HG03280 (cell line): Measurements from ENCODE around the gene ANKRD13B.
"Not testable (repeated sequence)": the region's sequence is repeated elsewhere in the genome, so short reads cannot be mapped to it uniquely, and the experiment has no call there.

Source experiments
- ATAC-seq: cut with Tn5 transposase; IDR thresholded peaks from one replicate; pipeline ENCODE4 v1.9.1; 2021; ENCODE audit warnings: mild to moderate bottlenecking, moderate library complexity; ENCODE audit not compliant: unreplicated experiment

The ANKRD13B gene

GRCh38 chr17:29592850-29593551, at the start of gene ANKRD13B:
TSS of gene ANKRD13B (plus strand) at chr17:29593132. CDS start at chr17:29593622, 490 bp downstream.
- ATAC-seq: no peak

- ATAC-seq: no peak
Measured at GRCh38 chr17:29544066-29544465, 48.9 kb upstream of the ANKRD13B start.

- no peak for ATAC-seq
Measured at GRCh38 chr17:29546085-29546484, 46.8 kb upstream of the ANKRD13B start.

GRCh38 chr17:29546830-29547229, 46.1 kb upstream of the ANKRD13B start:
- ATAC-seq: no peak

- no peak for ATAC-seq
Measured at GRCh38 chr17:29549177-29549923, 43.6 kb upstream of the ANKRD13B start.

GRCh38 chr17:29555840-29556239, 37.1 kb upstream of the ANKRD13B start:
- no peak for ATAC-seq

- no peak for ATAC-seq
Measured at GRCh38 chr17:29557085-29557738, 35.7 kb upstream of the ANKRD13B start.

- ATAC-seq: no peak
Measured at GRCh38 chr17:29557739-29558116, 35.2 kb upstream of the ANKRD13B start.

GRCh38 chr17:29558139-29558538, 34.8 kb upstream of the ANKRD13B start:
- not testable (repeated sequence) for ATAC-seq

GRCh38 chr17:29559640-29560039, 33.3 kb upstream of the ANKRD13B start:
- no peak for ATAC-seq

GRCh38 chr17:29560316-29560715, 32.6 kb upstream of the ANKRD13B start:
- ATAC-seq: no peak

GRCh38 chr17:29561554-29562517, 31.1 kb upstream of the ANKRD13B start:
- ATAC-seq: no peak

- no peak for ATAC-seq
Measured at GRCh38 chr17:29562615-29563014, 30.3 kb upstream of the ANKRD13B start.

- no peak for ATAC-seq
Measured at GRCh38 chr17:29563816-29564215, 29.1 kb upstream of the ANKRD13B start.

GRCh38 chr17:29565643-29566472, 27.1 kb upstream of the ANKRD13B start:
- peak; percentile 21 for ATAC-seq

- peak; percentile 33 for ATAC-seq
Measured at GRCh38 chr17:29566473-29567303, 26.2 kb upstream of the ANKRD13B start, which contains the start of gene ABHD15. TSS of gene ABHD15 (minus strand) at chr17:29567037. CDS start at chr17:29566966, 71 bp downstream.

- ATAC-seq: peak; percentile 12
Measured at GRCh38 chr17:29567304-29567553, 25.7 kb upstream of the ANKRD13B start.

- ATAC-seq: peak; percentile 32
Measured at GRCh38 chr17:29567554-29568330, 25.2 kb upstream of the ANKRD13B start.
